IPS-NIHi7 (cell line): ENCODE measurements around the gene LRRC71.

Experiments
- DNase-seq: peaks from one replicate; pipeline ENCODE4 v3.0.0; 2012; ENCODE audit warnings: mixed read lengths; ENCODE audit errors: extremely low spot score

The LRRC71 gene

GRCh38 chr1:156920233-156921052 is at the start of gene LRRC71:
Gene LRRC71 (plus strand): TSS chr1:156920632. CDS start chr1:156920804, 172 bp downstream.
- DNase-seq: peak; percentile 96

- no peak for DNase-seq
Observed at GRCh38 chr1:156873659-156874058, 46.8 kb upstream of the LRRC71 start.

GRCh38 chr1:156874142-156874541 is 46.3 kb upstream of the LRRC71 start:
- no peak for DNase-seq

GRCh38 chr1:156874572-156875340 is 45.7 kb upstream of the LRRC71 start:
- no peak for DNase-seq

- no peak for DNase-seq
Observed at GRCh38 chr1:156875341-156875615, 45.2 kb upstream of the LRRC71 start.

GRCh38 chr1:156876281-156876680 is 44.2 kb upstream of the LRRC71 start:
- DNase-seq: peak; percentile 76

- no peak for DNase-seq
Observed at GRCh38 chr1:156877433-156878170, 42.8 kb upstream of the LRRC71 start.

GRCh38 chr1:156879876-156880275 is 40.6 kb upstream of the LRRC71 start:
- no peak for DNase-seq

- no peak for DNase-seq
Observed at GRCh38 chr1:156880473-156880872, 40.0 kb upstream of the LRRC71 start.

- DNase-seq: no peak
Observed at GRCh38 chr1:156881101-156881500, 39.3 kb upstream of the LRRC71 start.

GRCh38 chr1:156881663-156882062 is 38.8 kb upstream of the LRRC71 start:
- no peak for DNase-seq

- DNase-seq: no peak
Observed at GRCh38 chr1:156882543-156882942, 37.9 kb upstream of the LRRC71 start.

GRCh38 chr1:156883919-156884318 is 36.5 kb upstream of the LRRC71 start:
- no peak for DNase-seq

GRCh38 chr1:156884560-156885184 is 35.8 kb upstream of the LRRC71 start:
- no peak for DNase-seq

- DNase-seq: no peak
Observed at GRCh38 chr1:156885314-156885713, 35.1 kb upstream of the LRRC71 start.

- no peak for DNase-seq
Observed at GRCh38 chr1:156885880-156886355, 34.5 kb upstream of the LRRC71 start.

GRCh38 chr1:156886583-156887281 is 33.7 kb upstream of the LRRC71 start:
- DNase-seq: no peak

GRCh38 chr1:156887317-156887716 is 33.1 kb upstream of the LRRC71 start:
- DNase-seq: no peak

GRCh38 chr1:156887734-156888133 is 32.7 kb upstream of the LRRC71 start:
- no peak for DNase-seq

GRCh38 chr1:156889802-156890580 is 30.4 kb upstream of the LRRC71 start:
- DNase-seq: peak; percentile 86
